AG10803 (cell line): Measurements from ENCODE around the gene TNS1.

Source experiments
- DNase-seq: peaks from one replicate; pipeline ENCODE4 v3.0.0; 2010; ENCODE audit warnings: low read depth
- H3K4me3 ChIP-seq: 2 replicates; pipeline ENCODE4 v1.5.1; 2011; ENCODE audit warnings: mild to moderate bottlenecking, low read length, control low read depth
- TF ChIP-seq, protein P1 (sequence below): conservative IDR thresholded peaks from 2 replicates; pipeline ENCODE4 v1.5.1; 2011; ENCODE audit warnings: mild to moderate bottlenecking, low read length, control low read depth, inconsistent platforms

TNS1 gene

GRCh38 chr2:217914878-217915277 lies 87.9 kb downstream of the TNS1 start:
- H3K4me3 ChIP-seq: no peak overlapping the region
- TF ChIP-seq, protein P1, sequence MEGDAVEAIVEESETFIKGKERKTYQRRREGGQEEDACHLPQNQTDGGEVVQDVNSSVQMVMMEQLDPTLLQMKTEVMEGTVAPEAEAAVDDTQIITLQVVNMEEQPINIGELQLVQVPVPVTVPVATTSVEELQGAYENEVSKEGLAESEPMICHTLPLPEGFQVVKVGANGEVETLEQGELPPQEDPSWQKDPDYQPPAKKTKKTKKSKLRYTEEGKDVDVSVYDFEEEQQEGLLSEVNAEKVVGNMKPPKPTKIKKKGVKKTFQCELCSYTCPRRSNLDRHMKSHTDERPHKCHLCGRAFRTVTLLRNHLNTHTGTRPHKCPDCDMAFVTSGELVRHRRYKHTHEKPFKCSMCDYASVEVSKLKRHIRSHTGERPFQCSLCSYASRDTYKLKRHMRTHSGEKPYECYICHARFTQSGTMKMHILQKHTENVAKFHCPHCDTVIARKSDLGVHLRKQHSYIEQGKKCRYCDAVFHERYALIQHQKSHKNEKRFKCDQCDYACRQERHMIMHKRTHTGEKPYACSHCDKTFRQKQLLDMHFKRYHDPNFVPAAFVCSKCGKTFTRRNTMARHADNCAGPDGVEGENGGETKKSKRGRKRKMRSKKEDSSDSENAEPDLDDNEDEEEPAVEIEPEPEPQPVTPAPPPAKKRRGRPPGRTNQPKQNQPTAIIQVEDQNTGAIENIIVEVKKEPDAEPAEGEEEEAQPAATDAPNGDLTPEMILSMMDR: no peak
- no peak for DNase-seq

DNA sequence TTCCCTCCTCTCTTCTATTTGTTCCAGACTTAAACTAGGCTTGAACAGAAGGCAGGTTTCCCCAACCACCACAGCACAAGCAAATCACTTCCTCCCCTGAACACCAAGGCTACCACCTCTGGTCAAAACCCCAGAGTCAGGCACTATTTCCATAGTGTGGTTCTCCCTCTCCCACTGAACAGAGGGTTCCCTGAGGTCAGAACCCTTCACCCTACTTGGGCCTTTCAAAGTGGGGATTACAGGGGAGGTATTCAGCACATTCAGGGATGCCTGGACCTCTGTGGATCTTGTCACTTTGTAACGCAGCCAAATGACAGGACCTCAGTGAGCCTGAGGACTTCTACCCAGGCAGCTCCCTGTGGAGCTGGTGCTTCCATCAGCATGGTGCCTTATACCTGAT lies 88.7 kb downstream of the TNS1 start:
- TF ChIP-seq, protein P1: no peak
- no peak overlapping the region for H3K4me3 ChIP-seq
- DNase-seq: no peak

DNA sequence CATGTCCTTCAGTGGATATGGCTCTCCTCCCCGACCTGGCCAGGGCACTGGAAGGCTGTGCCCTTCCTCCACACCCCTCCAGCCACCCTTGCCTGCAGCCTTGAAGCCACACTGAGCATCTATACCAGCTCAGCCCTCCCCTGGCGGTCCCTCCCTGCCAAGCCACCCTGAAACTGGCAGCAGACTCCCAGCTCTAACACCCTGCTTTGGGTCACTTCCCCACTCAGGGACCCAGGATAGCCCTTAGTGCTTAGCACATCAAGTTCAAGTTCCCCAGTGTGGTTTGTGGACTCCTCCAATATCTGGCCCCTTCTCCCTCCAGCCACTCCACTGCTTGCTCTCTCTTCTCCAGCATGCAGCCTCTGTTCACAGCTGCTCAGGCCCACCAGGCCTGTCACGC lies 89.4 kb downstream of the TNS1 start:
- DNase-seq: no peak
- TF ChIP-seq, protein P1: no peak
- H3K4me3 ChIP-seq: no peak overlapping the region

DNA sequence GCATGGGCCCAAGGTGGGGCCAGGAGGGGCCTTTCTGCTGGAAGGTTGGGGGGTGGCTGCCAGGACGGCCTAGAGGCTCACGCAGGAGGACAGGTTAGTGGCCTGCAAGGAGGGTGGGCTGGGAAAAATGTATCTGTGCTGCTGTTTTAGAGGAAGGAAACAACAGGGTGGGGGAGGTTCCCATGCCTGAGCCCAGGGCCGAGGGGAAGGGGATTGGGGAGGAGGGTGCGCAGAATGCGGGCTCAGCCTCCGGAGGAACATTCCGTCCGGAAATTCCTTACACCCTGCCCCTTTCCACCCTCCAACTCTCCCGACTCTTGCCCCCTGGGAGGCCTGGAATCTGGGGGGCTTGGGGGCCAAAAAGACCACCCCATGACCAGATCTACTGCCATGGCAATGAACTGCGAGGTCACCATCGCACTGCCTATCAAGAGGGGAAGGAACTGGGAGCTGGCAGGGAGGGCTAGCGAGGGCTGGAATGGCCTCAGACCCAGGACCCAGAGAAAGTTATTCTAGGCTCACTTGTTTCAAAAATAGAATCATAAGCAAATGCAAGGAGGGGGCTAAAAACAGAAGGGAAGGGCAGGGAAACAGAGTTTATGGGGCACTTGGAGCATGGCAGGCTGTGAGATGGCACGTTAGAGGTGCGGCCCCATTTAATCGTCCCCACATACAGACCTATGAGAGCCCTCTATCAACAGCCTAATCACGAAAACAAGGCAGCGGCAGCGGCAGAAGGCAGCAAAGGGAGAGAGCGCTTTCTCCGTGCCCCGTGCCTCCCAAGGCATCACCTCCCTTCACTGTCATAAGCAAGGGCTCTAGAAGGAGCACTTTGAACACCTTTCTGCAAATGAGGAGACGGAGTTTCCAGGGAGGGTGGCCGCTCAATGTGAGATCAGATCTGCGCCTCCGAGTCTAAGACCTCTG lies 90.4 kb downstream of the TNS1 start:
- TF ChIP-seq, protein P1: no peak
- H3K4me3 ChIP-seq: no peak overlapping the region
- no peak for DNase-seq

DNA sequence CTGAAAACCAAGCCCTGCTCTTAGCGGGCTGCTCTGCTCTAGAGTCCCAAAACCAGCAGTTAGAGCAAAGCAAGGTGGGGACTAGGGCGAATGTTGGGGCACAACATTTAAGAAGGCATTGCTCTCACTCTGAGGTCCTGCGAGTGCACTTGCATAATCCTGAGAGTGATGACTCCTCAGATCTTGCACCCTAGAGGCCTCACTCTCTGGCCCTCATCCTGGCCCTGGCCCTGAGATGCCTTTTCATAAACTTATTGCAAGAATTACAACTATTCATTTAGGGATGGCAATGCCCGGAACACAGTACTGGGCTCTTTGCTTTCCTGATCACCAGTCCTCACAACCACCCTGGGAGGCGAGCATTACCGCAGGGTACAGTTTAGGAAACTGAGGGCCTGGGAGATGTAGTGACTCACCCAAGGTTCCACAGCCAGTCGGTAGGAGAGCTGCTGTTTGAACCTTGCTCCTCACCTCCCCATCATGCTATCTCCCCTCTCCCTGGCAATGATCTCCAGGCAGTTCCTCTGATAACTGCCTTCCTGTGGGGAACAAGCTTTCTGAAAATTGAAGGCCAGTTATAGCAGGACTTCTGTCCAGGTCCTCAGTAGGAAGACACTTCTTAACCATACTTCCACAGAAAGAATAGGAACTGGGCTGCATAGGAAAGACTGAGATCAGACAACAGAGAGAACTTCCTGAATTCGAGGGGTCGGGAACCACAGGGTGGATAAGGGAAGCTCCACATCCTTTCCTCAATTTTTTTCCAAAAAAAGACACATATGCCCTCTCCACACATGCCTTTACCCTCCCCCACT lies 91.3 kb downstream of the TNS1 start:
- TF ChIP-seq, protein P1: no peak
- peak; percentile 79 for DNase-seq
- no peak overlapping the region for H3K4me3 ChIP-seq

GRCh38 chr2:217910875-217911212 lies 92.0 kb downstream of the TNS1 start:
- H3K4me3 ChIP-seq: no peak overlapping the region
- TF ChIP-seq, protein P1: no peak
- no peak for DNase-seq
